Upper lobe of left lung (tissue), 6 donors: ENCODE measurements around the gene TMEM128. TPM values are rescaled to one million over a fixed set of nuclear protein-coding genes. Genes with fewer than 3 reads are reported as not detected.
"Not testable (repeated sequence)": the region's sequence is repeated elsewhere in the genome, so short reads cannot be mapped to it uniquely, and the experiment has no call there.

Source experiments
- ATAC-seq, 2 donors: fragments of 200-7000 bp; cut with Tn5 transposase; one replicate each; pipeline ENCODE4 v1.9.1; 2022; ENCODE audit warnings: mild to moderate bottlenecking in 2 of 2, moderate library complexity in 2 of 2; ENCODE audit not compliant: low FRiP score in 2 of 2
- DNase-seq, 2 donors: peaks; one replicate each; pipeline ENCODE4 v3.0.0-alpha.2; 2019 to 2020
- H3K27ac ChIP-seq, 4 donors: fragments of 200-600 bp; sonication (generic); one replicate each; pipeline ENCODE4 v1.5.1; 2016 to 2019
- H3K27me3 ChIP-seq, 4 donors: fragments of 200-600 bp; sonication (generic); one replicate each; pipeline ENCODE4 v1.5.1; 2017 to 2019
- H3K36me3 ChIP-seq, 4 donors: fragments of 200-600 bp; sonication (generic); one replicate each; pipeline ENCODE4 v1.5.1; 2016 to 2019
- H3K4me1 ChIP-seq, 4 donors: fragments of 200-600 bp; sonication (generic); one replicate each; pipeline ENCODE4 v1.5.1; 2018 to 2019
- H3K4me3 ChIP-seq, 4 donors: fragments of 200-600 bp; sonication (generic); one replicate each; pipeline ENCODE4 v1.5.1; 2017 to 2019; ENCODE audit warnings: mild to moderate bottlenecking in 2 of 4, moderate library complexity in 1 of 4
- H3K9me3 ChIP-seq, 4 donors: fragments of 200-600 bp; sonication (generic); one replicate each; pipeline ENCODE4 v1.5.1; 2018 to 2019
- CTCF ChIP-seq, 6 experiments: fragments of 450-650 bp in 4 of 6; fragments of 200-600 bp in 2 of 6; sonication (generic) in 2 of 6; IDR thresholded peaks; one replicate each; pipeline ENCODE4 v1.5.1; 2016 to 2019; ENCODE audit warnings: antibody characterized with exemption in 6 of 6
- EP300 ChIP-seq, 4 donors: sonication (generic); formaldehyde crosslinking; IDR thresholded peaks; one replicate each; pipeline ENCODE4 v1.5.1; 2017; ENCODE audit warnings: antibody characterized with exemption in 4 of 4, control low read depth in 2 of 4
- POLR2A ChIP-seq, 4 donors: fragments of 450-650 bp; IDR thresholded peaks; one replicate each; pipeline ENCODE4 v1.5.1; 2016 to 2017; ENCODE audit warnings: antibody characterized with exemption in 4 of 4, mild to moderate bottlenecking in 2 of 4
- POLR2AphosphoS5 ChIP-seq, 2 donors: sonication (generic); formaldehyde crosslinking; IDR thresholded peaks; one replicate each; pipeline ENCODE4 v1.5.1; 2017; ENCODE audit warnings: antibody characterized with exemption in 2 of 2
- WGBS, 2 donors: methylation state at CpG; one replicate each; pipeline ENCODE4 v1.1.5; 2017 to 2018; 5-methylcytosine and 5-hydroxymethylcytosine counted together
- total RNA-seq, 6 donors: library from RNA; depleted of rRNA in 4 of 6; stranded (reverse); fragments of >200 nt in 4 of 6; gene quantifications; one replicate each; pipeline versions ENCODE4 v1.1.0 to v1.2.1, GENCODE V29; 2016 to 2021
- donor health status: DM: no; HTN: no; CAD: no; lungs with moderate emphysema.
- donor health status: DM: no; HTN: yes; CAD: no; lungs with severe emphysema.

Gene TMEM128
- total RNA-seq, 6 donors from 2014 or later = 7.3 to 30.0 (median 20.2) TPM

- H3K27me3 ChIP-seq = peaks cover 0 to 28% (median 11%) of the 10 kb centered on the region in 4 donors
- 22% methylated on average over 21 to 30 of the region's 41 CpGs for WGBS, 2 donors
Measured at GRCh38 chr4:4225915-4226605, 22.0 kb downstream of the TMEM128 start.

DNA sequence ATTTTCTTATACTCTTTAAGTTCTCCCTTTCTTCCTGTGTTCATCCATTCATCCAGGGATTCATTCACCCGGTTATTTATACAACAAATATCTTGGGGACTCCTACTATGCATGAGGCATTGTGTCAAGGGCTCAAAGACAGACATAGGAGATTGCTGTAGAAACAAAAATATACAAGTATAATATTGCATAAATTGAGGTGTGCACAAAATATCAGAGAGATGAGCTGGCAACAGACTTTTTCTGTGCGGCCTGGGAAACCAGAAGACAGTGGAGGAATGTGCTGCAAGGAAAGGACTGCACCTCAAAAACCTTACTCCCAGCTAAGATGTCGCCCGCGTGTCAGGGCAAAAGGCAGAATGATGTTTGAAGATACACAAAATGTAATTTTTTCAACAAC, 30.9 kb downstream of the TMEM128 start:
- TF ChIP-seq POLR2A (IDR thresholded peaks at IDR 0.05) (no peak), CTCF (IDR thresholded peaks at IDR 0.05) (no peak), POLR2AphosphoS5 (IDR thresholded peaks at IDR 0.05) (no peak), EP300 (IDR thresholded peaks at IDR 0.05) (no peak)
- 77 to 91% methylated on average over 5 of the region's 5 CpGs for WGBS, 2 donors
- Histone ChIP-seq H3K4me3 (no peak overlapping the region), H3K9me3 (no peaks in the 10 kb centered on the region), H3K27me3 (no peaks in the 10 kb centered on the region), H3K4me1 (no peaks in the 10 kb centered on the region), H3K36me3 (no peaks in the 10 kb centered on the region), H3K27ac (no peak overlapping the region)
- DNase-seq = no peak
- ATAC-seq = no peak

More at GRCh38 chr4:4225915-4226605, 22.0 kb downstream of the TMEM128 start:
- Histone ChIP-seq H3K4me1 (peaks cover 0 to 17% (median 0%) of the 10 kb centered on the region in 4 donors), H3K27ac (no peak overlapping the region), H3K36me3 (no peaks in the 10 kb centered on the region), H3K4me3 (no peak overlapping the region), H3K9me3 (no peaks in the 10 kb centered on the region)
- TF ChIP-seq CTCF (IDR thresholded peaks at IDR 0.05) = no peak
- TF ChIP-seq POLR2AphosphoS5 (IDR thresholded peaks at IDR 0.05) = no peak
- ATAC-seq = no peak
- peak in 1 of 2 donors; percentile 80 for DNase-seq

GRCh38 chr4:4216648-4217047, 31.4 kb downstream of the TMEM128 start:
- Histone ChIP-seq H3K4me1 (no peaks in the 10 kb centered on the region), H3K27ac (no peak overlapping the region), H3K9me3 (no peaks in the 10 kb centered on the region), H3K27me3 (no peaks in the 10 kb centered on the region), H3K4me3 (no peak overlapping the region), H3K36me3 (no peaks in the 10 kb centered on the region)
- TF ChIP-seq POLR2AphosphoS5 (IDR thresholded peaks at IDR 0.05) = no peak
- ATAC-seq (no peak), DNase-seq (no peak)
- WGBS, 2 donors = 76 to 78% methylated on average over 7 of the region's 7 CpGs

DNA sequence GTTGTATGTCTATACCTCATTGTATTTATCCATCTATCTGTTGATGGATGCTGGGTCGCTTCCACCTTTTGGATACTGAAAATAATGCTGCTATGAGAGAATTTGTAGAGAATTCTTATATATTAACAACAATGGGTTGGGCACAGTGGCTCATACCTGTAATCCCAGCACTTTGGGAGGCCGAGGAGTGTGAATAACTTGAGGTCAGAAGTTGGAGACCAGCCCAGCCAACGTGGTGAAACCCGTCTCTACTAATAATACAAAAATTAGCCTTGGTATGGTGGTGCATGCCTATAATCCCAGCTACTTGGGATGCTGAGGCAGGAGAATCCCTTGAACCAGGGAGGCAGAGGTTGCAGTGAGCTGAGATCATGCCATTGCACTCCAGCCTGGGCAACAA, 34.3 kb downstream of the TMEM128 start:
- H3K4me1 ChIP-seq, ATAC-seq, H3K27me3 ChIP-seq, H3K4me3 ChIP-seq, DNase-seq, H3K9me3 ChIP-seq, H3K27ac ChIP-seq, H3K36me3 ChIP-seq: not testable (repeated sequence)
- WGBS, 2 donors = 60 to 73% methylated on average over 4 of the region's 4 CpGs

- Histone ChIP-seq H3K36me3 (no peaks in the 10 kb centered on the region), H3K4me3 (no peak overlapping the region), H3K27me3 (no peaks in the 10 kb centered on the region), H3K4me1 (no peaks in the 10 kb centered on the region), H3K27ac (no peak overlapping the region), H3K9me3 (no peaks in the 10 kb centered on the region)
- no peak for TF ChIP-seq CTCF (IDR thresholded peaks at IDR 0.05)
- ATAC-seq = no peak
- no peak for DNase-seq
Measured at GRCh38 chr4:4206204-4206603, 41.8 kb downstream of the TMEM128 start.

DNA sequence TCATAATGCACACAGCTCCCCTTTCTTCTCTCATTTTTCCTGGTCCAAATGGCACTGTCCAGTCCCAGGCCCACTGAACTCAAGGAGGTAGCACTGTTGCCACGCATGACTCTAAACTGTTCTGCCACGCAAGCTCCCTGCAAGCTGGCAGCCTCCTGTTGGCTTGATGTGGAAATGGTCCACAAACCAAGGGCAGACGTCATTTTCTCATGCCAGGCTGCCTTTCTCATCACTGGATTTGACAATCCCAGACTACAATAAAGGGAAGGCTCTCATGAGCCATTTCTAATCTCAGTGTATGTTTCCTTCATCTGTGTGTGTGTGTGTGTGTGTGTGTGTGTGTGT, 43.6 kb downstream of the TMEM128 start:
- ATAC-seq = no peak
- no peaks in the 10 kb centered on the region for H3K27me3 ChIP-seq

More for the DNA sequence above, 43.6 kb downstream of the TMEM128 start:
- H3K36me3 ChIP-seq = no peaks in the 10 kb centered on the region
- TF ChIP-seq EP300 (IDR thresholded peaks at IDR 0.05) (no peak), POLR2A (IDR thresholded peaks at IDR 0.05) (no peak), CTCF (IDR thresholded peaks at IDR 0.05) (no peak), POLR2AphosphoS5 (IDR thresholded peaks at IDR 0.05) (no peak)
- no peaks in the 10 kb centered on the region for H3K9me3 ChIP-seq
- H3K4me1 ChIP-seq = no peaks in the 10 kb centered on the region
- H3K27ac ChIP-seq = no peak overlapping the region
- 68 to 76% methylated on average over 3 of the region's 3 CpGs for WGBS, 2 donors
- DNase-seq = no peak
- no peak overlapping the region for H3K4me3 ChIP-seq
